Body of pancreas (tissue), 4 donors: ENCODE data around the gene NOTCH4.

Experiments used
- CTCF ChIP-seq, 7 experiments: fragments of 450-650 bp in 4 of 7; fragments of 200-600 bp in 3 of 7; sonication (generic) in 3 of 7; IDR thresholded peaks; one replicate each; pipeline ENCODE4 v1.5.1; 2016 to 2019; ENCODE audit warnings: antibody characterized with exemption in 7 of 7
- POLR2A ChIP-seq, 3 donors: fragments of 450-650 bp; IDR thresholded peaks; one replicate each; pipeline ENCODE4 v1.6.1; 2016; ENCODE audit warnings: antibody characterized with exemption in 3 of 3, mild to moderate bottlenecking in 2 of 3

- TF ChIP-seq CTCF (IDR thresholded peaks at IDR 0.05) (no peak), POLR2A (IDR thresholded peaks at IDR 0.05) (no peak)
Observed at GRCh38 chr6:32218167-32218566, 5.7 kb downstream of the NOTCH4 start.
